Hepatocyte (in vitro differentiated cells): ENCODE measurements around the gene CRIM1. TPM values are rescaled to one million over a fixed set of nuclear protein-coding genes. Genes with fewer than 3 reads are reported as not detected.
A peak's percentile ranks its signal among the peaks of the same experiment; 100 is the strongest.

Experiments
- DNase-seq: peaks from one replicate; pipeline ENCODE4 v3.0.0-alpha.2; 2016; ENCODE audit warnings: low spot score
- H2AFZ ChIP-seq: fragments of 200-600 bp; sonication (generic); 2 replicates; pipeline ENCODE4 v1.6.0; 2016; ENCODE audit warnings: antibody characterized with exemption, mild to moderate bottlenecking
- H3K27ac ChIP-seq: fragments of 200-600 bp; sonication (generic); 2 replicates; pipeline ENCODE4 v1.5.1; 2016; ENCODE audit warnings: mild to moderate bottlenecking
- H3K27me3 ChIP-seq: fragments of 200-600 bp; sonication (generic); 2 replicates; pipeline ENCODE4 v1.6.1; 2016
- H3K36me3 ChIP-seq: fragments of 200-600 bp; sonication (generic); replicated peaks from 2 replicates; pipeline ENCODE4 v1.5.1; 2016; ENCODE audit warnings: low read depth; ENCODE audit not compliant: insufficient read depth
- H3K4me1 ChIP-seq: fragments of 200-600 bp; sonication (generic); 2 replicates; pipeline ENCODE4 v1.5.1; 2016; ENCODE audit warnings: mild to moderate bottlenecking, moderate library complexity; ENCODE audit not compliant: insufficient read depth
- H3K4me2 ChIP-seq: fragments of 200-600 bp; sonication (generic); 2 replicates; pipeline ENCODE4 v1.6.0; 2016
- H3K4me3 ChIP-seq: fragments of 200-600 bp; sonication (generic); 2 replicates; pipeline ENCODE4 v1.5.1; 2016; ENCODE audit warnings: mild to moderate bottlenecking
- H3K79me2 ChIP-seq: fragments of 200-600 bp; sonication (generic); 2 replicates; pipeline ENCODE4 v1.6.0; 2017; ENCODE audit warnings: mild to moderate bottlenecking
- H3K9me2 ChIP-seq: fragments of 200-600 bp; sonication (generic); replicated peaks from 2 replicates; pipeline ENCODE4 v1.6.0; 2017; ENCODE audit warnings: mild to moderate bottlenecking; ENCODE audit not compliant: insufficient read depth
- H3K9me3 ChIP-seq: fragments of 200-600 bp; sonication (generic); 2 replicates; pipeline ENCODE4 v1.5.1; 2016; ENCODE audit warnings: low read depth, mild to moderate bottlenecking
- H4K20me1 ChIP-seq: fragments of 200-600 bp; sonication (generic); 2 replicates; pipeline ENCODE4 v1.6.0; 2016; ENCODE audit warnings: mild to moderate bottlenecking; ENCODE audit not compliant: insufficient read depth, poor library complexity, severe bottlenecking
- CTCF ChIP-seq: fragments of 200-600 bp; sonication (generic); IDR thresholded peaks from 2 replicates; pipeline ENCODE4 v1.5.1; 2016; ENCODE audit warnings: antibody characterized with exemption, mild to moderate bottlenecking; ENCODE audit not compliant: poor library complexity
- EZH2 ChIP-seq: fragments of 200-600 bp; sonication (generic); IDR thresholded peaks from 2 replicates; pipeline ENCODE4 v1.6.1; 2016; ENCODE audit warnings: antibody characterized with exemption, mild to moderate bottlenecking, borderline replicate concordance
- EZH2phosphoT487 ChIP-seq: fragments of 200-600 bp; sonication (generic); IDR thresholded peaks from one replicate; pipeline ENCODE4 v1.6.1; 2018; ENCODE audit warnings: antibody characterized with exemption, mild to moderate bottlenecking, low read depth, moderate library complexity; ENCODE audit not compliant: unreplicated experiment, severe bottlenecking
- WGBS: methylation state at CpG from one replicate; pipeline ENCODE4 v1.1.6; 2016; ENCODE audit warnings: low lambda C conversion rate; ENCODE audit errors: missing lambda C conversion rate; 5-methylcytosine and 5-hydroxymethylcytosine counted together
- polyA plus RNA-seq: library from polyadenylated mRNA; unstranded; fragments of >200 nt; fragmentation: Nextera tagmentation; extraction: Ambion mirVana; gene quantifications from 2 replicates; pipeline ENCODE4 v1.2.1, GENCODE V29; 2016
- total RNA-seq: library from RNA; depleted of rRNA; stranded (reverse); fragments of >200 nt; gene quantifications from 2 replicates; pipeline ENCODE4 v1.2.3, GENCODE V29; 2014

Gene CRIM1
- total and polyA plus RNA-seq, 2 experiments from 2014 or later, result 23.0 to 40.8 TPM

GRCh38 chr2:36564377-36564930, 208.9 kb downstream of the CRIM1 start:
- H3K36me3 ChIP-seq, result no peaks in the 10 kb centered on the region
- H3K9me2 ChIP-seq, result no peaks in the 10 kb centered on the region
- no peak overlapping the region for H3K27ac ChIP-seq
- H4K20me1 ChIP-seq, result no peaks in the 10 kb centered on the region
- no peak overlapping the region for H3K4me3 ChIP-seq
- TF ChIP-seq CTCF (no peak), EZH2 (no peak), EZH2phosphoT487 (no peak)
- no peaks in the 10 kb centered on the region for H3K9me3 ChIP-seq
- H3K4me1 ChIP-seq, result peaks cover 23% of the 10 kb centered on the region
- H3K79me2 ChIP-seq, result peaks cover 17% of the 10 kb centered on the region
- H2AFZ ChIP-seq, result no peak overlapping the region
- no peak for DNase-seq
- WGBS, result 90% methylated on average over 11 of the region's 11 CpGs
- H3K27me3 ChIP-seq, result no peaks in the 10 kb centered on the region
- H3K4me2 ChIP-seq, result no peak overlapping the region

DNA sequence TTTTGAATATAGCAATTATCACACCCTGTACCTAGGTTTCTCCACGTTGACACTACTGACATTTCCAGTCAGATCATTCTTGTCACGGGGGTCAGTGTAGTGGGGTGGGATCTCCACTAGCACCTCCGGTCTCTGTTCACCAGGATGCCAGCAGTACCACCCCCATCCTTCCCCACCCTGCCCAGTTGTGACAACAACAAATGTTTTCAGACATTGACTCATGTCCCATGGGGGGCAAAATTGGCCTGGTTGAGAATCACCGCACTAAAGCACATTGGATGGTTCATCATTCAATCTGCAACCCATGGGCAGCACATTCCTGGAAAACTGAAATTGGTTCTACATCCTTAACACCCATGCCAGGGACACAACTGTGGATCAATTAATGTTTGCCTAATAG, 210.1 kb downstream of the CRIM1 start:
- no peaks in the 10 kb centered on the region for H3K9me2 ChIP-seq

GRCh38 chr2:36566887-36567286, 211.3 kb downstream of the CRIM1 start:
- WGBS, result 97% methylated on average over 4 of the region's 4 CpGs
- H3K4me2 ChIP-seq, result no peak overlapping the region
- TF ChIP-seq CTCF (no peak), EZH2phosphoT487 (no peak), EZH2 (no peak)
- no peak overlapping the region for H2AFZ ChIP-seq
- no peaks in the 10 kb centered on the region for H4K20me1 ChIP-seq
- DNase-seq, result no peak
- no peaks in the 10 kb centered on the region for H3K9me3 ChIP-seq
- no peaks in the 10 kb centered on the region for H3K27me3 ChIP-seq
- H3K79me2 ChIP-seq, result peaks cover 26% of the 10 kb centered on the region
- H3K9me2 ChIP-seq, result no peaks in the 10 kb centered on the region
- H3K36me3 ChIP-seq, result no peaks in the 10 kb centered on the region
- peak overlapping the region; percentile 8 for H3K27ac ChIP-seq
- no peak overlapping the region for H3K4me3 ChIP-seq
- peaks cover 15% of the 10 kb centered on the region for H3K4me1 ChIP-seq

More for the DNA sequence above, 210.1 kb downstream of the CRIM1 start:
- Histone ChIP-seq H3K27ac (no peak overlapping the region), H3K27me3 (no peaks in the 10 kb centered on the region), H3K4me2 (no peak overlapping the region), H3K4me3 (no peak overlapping the region), H3K36me3 (no peaks in the 10 kb centered on the region), H3K79me2 (peaks cover 20% of the 10 kb centered on the region), H3K9me3 (no peaks in the 10 kb centered on the region), H2AFZ (no peak overlapping the region), H4K20me1 (no peaks in the 10 kb centered on the region), H3K4me1 (peaks cover 23% of the 10 kb centered on the region)
- TF ChIP-seq EZH2phosphoT487 (no peak), EZH2 (no peak), CTCF (no peak)
- DNase-seq, result no peak
- 97% methylated on average over 4 of the region's 4 CpGs for WGBS
